IMR-90 (cell line): ENCODE results near the gene SPECC1L. TPM values are rescaled to one million over a fixed set of nuclear protein-coding genes. Genes with fewer than 3 reads are reported as not detected.
A peak's percentile ranks its signal among the peaks of the same experiment; 100 is the strongest.

Experiments used
- ATAC-seq: fragments of 200-7000 bp; cut with Tn5 transposase; 2 replicates; pipeline ENCODE4 v1.9.1; 2020; ENCODE audit warnings: low read depth, mild to moderate bottlenecking, moderate library complexity
- BruUV-seq: library from RNA; stranded (reverse); fragments of 400-500 nt; replicated peaks from 2 replicates; lab custom pipeline; 2021; lab: Mats Ljungman, UMichigan
- CTCF ChIA-PET: fragments of 300-600 bp; formaldehyde crosslinking; extraction: SDS; loops from one replicate; lab custom pipeline; 2021; ENCODE audit warnings: antibody characterized with exemption; lab: Yijun Ruan, JAX
- POLR2A ChIA-PET: fragments of 300-600 bp; sonication (Branson Sonifier 250); formaldehyde crosslinking; loops from one replicate; lab custom pipeline; 2022; ENCODE audit warnings: antibody characterized with exemption; ENCODE audit not compliant: unreplicated experiment; lab: Charles Lee
- DNase-seq: peaks from one replicate; pipeline ENCODE4 v3.0.0; 2013
- H2AFZ ChIP-seq: replicated peaks from 2 replicates; pipeline ENCODE3; 2013; ENCODE audit warnings: low read length, mild to moderate bottlenecking; ENCODE audit not compliant: poor library complexity
- H2AK5ac ChIP-seq: 2 replicates; pipeline ENCODE4 v1.6.1; 2013; ENCODE audit warnings: low read depth, low read length, inconsistent platforms
- H2AK9ac ChIP-seq: replicated peaks from 2 replicates; pipeline ENCODE3; 2013; ENCODE audit warnings: mild to moderate bottlenecking, low read depth, low read length, moderate library complexity; ENCODE audit not compliant: poor library complexity
- H2BK120ac ChIP-seq: 2 replicates; pipeline ENCODE4 v1.6.1; 2013; ENCODE audit warnings: low read depth, low read length, inconsistent platforms
- H2BK15ac ChIP-seq: 3 replicates; pipeline ENCODE4 v1.6.1; 2013; ENCODE audit warnings: low read depth, low read length, inconsistent platforms
- H2BK20ac ChIP-seq: 2 replicates; pipeline ENCODE4 v1.6.1; 2013; ENCODE audit warnings: low read depth, mild to moderate bottlenecking, inconsistent platforms, low read length, moderate library complexity
- H2BK5ac ChIP-seq: 2 replicates; pipeline ENCODE4 v1.6.1; 2013; ENCODE audit warnings: mild to moderate bottlenecking, low read depth, low read length, inconsistent platforms; ENCODE audit not compliant: poor library complexity, severe bottlenecking
- H3K14ac ChIP-seq: replicated peaks from 2 replicates; pipeline ENCODE4 v1.6.1; 2013; ENCODE audit warnings: low read depth, low read length, inconsistent platforms
- H3K18ac ChIP-seq: 2 replicates; pipeline ENCODE4 v1.6.1; 2013; ENCODE audit warnings: low read depth, low read length, control low read depth
- H3K23ac ChIP-seq: 2 replicates; pipeline ENCODE4 v1.6.1; 2013; ENCODE audit warnings: low read depth, low read length, inconsistent platforms
- H3K27ac ChIP-seq: 2 replicates; pipeline ENCODE4 v1.5.1; 2013; ENCODE audit warnings: mild to moderate bottlenecking, control low read depth, low read length; ENCODE audit not compliant: insufficient read depth
- H3K27me3 ChIP-seq: 2 replicates; pipeline ENCODE4 v1.6.1; 2013; ENCODE audit warnings: low read length; ENCODE audit not compliant: control insufficient read depth, insufficient read depth
- H3K36me3 ChIP-seq: 2 replicates; pipeline ENCODE4 v1.6.1; 2013; ENCODE audit warnings: low read length, mixed read lengths; ENCODE audit not compliant: control insufficient read depth, insufficient read depth
- H3K4ac ChIP-seq: 2 replicates; pipeline ENCODE4 v1.6.1; 2013; ENCODE audit warnings: low read depth, low read length, inconsistent platforms
- H3K4me1 ChIP-seq: 2 replicates; pipeline ENCODE4 v1.6.1; 2013; ENCODE audit warnings: low read length, mixed read lengths; ENCODE audit not compliant: control insufficient read depth, insufficient read depth
- H3K4me2 ChIP-seq: 2 replicates; pipeline ENCODE4 v1.6.1; 2013; ENCODE audit warnings: low read depth, mild to moderate bottlenecking, control low read depth, low read length, moderate library complexity
- H3K4me3 ChIP-seq: 2 replicates; pipeline ENCODE4 v1.5.1; 2013; ENCODE audit warnings: low read depth, mild to moderate bottlenecking, control low read depth, low read length, moderate library complexity; ENCODE audit not compliant: insufficient read depth
- H3K56ac ChIP-seq: 2 replicates; pipeline ENCODE4 v1.6.1; 2013; ENCODE audit warnings: low read length, inconsistent platforms; ENCODE audit not compliant: insufficient read depth; ENCODE audit errors: extremely low read depth
- H3K79me1 ChIP-seq, 2 experiments: 2 replicates each; pipeline ENCODE4 v1.6.1; 2013; ENCODE audit warnings: low read length in 2 of 2, inconsistent platforms in 1 of 2, low read depth in 1 of 2
- H3K9ac ChIP-seq: 2 replicates; pipeline ENCODE4 v1.6.1; 2013; ENCODE audit warnings: low read depth, low read length, control low read depth
- H3K9me1 ChIP-seq: 2 replicates; pipeline ENCODE4 v1.6.1; 2013; ENCODE audit warnings: low read length, inconsistent platforms; ENCODE audit not compliant: insufficient read depth
- H3K9me3 ChIP-seq: 2 replicates; pipeline ENCODE4 v1.6.1; 2013; ENCODE audit warnings: low read length; ENCODE audit not compliant: control insufficient read depth, insufficient read depth
- H4K20me1 ChIP-seq: 2 replicates; pipeline ENCODE4 v1.6.1; 2013; ENCODE audit warnings: low read length, inconsistent platforms; ENCODE audit not compliant: insufficient read depth
- H4K5ac ChIP-seq: 2 replicates; pipeline ENCODE4 v1.6.1; 2013; ENCODE audit warnings: mild to moderate bottlenecking, low read depth, low read length, control low read depth
- H4K8ac ChIP-seq, 2 experiments: 2 replicates each; pipeline ENCODE4 v1.6.1; 2013; ENCODE audit warnings: low read depth in 2 of 2, low read length in 2 of 2, control low read depth in 1 of 2, inconsistent platforms in 1 of 2
- H4K91ac ChIP-seq: 2 replicates; pipeline ENCODE4 v1.6.1; 2013; ENCODE audit warnings: low read depth, low read length, inconsistent platforms; ENCODE audit not compliant: insufficient read depth
- MAZ ChIP-seq: IDR thresholded peaks from 2 replicates; pipeline ENCODE4 v1.6.1; 2012; ENCODE audit warnings: low read depth, mild to moderate bottlenecking, low read length, improper control_type of control experiment, moderate library complexity, borderline replicate concordance
- MXI1 ChIP-seq: IDR thresholded peaks from 2 replicates; pipeline ENCODE4 v1.6.1; 2012; ENCODE audit warnings: low read depth, mild to moderate bottlenecking, low read length, moderate library complexity, borderline replicate concordance
- NFE2L2 ChIP-seq: fragments of 150-350 bp; IDR thresholded peaks from 2 replicates; pipeline ENCODE4 v1.6.1; 2016; ENCODE audit warnings: low read depth, mild to moderate bottlenecking, low read length
- POLR2A ChIP-seq: IDR thresholded peaks from 2 replicates; pipeline ENCODE4 v1.6.1; 2012; ENCODE audit warnings: mild to moderate bottlenecking, low read depth, low read length
- RFX5 ChIP-seq: IDR thresholded peaks from 2 replicates; pipeline ENCODE4 v1.8.0; 2012; ENCODE audit warnings: low read depth, mild to moderate bottlenecking, low read length, moderate library complexity
- WGBS, 2 experiments: methylation state at CpG; one replicate each; pipeline versions ENCODE4 v1.1.5 to v1.1.7; 2013; ENCODE audit warnings: missing lambda C conversion rate in 2 of 2; ENCODE audit not compliant: insufficient read length in 1 of 2; ENCODE audit errors: extremely low coverage in 2 of 2; 5-methylcytosine and 5-hydroxymethylcytosine counted together
- dilution Hi-C: fragments of 300-500 bp; cut with HindIII; formaldehyde crosslinking; loops from one replicate; pipeline ENCODE4 v1.14.3; 2018; ENCODE audit warnings: low sequenced_read_pairs; ENCODE audit not compliant: unreplicated experiment
- in situ Hi-C: fragments of 300-500 bp; cut with MboI; formaldehyde crosslinking; loops from 3 replicates; pipeline ENCODE4 v1.14.3; 2019; ENCODE audit warnings: low sequenced_read_pairs, inconsistent platforms, mixed read lengths
- intact Hi-C: fragments of 100-400 bp; cut with micrococcal nuclease; formaldehyde crosslinking; loops from 2 replicates; pipeline ENCODE4 v1.10.0; 2022
- polyA plus RNA-seq, 3 experiments: library from polyadenylated mRNA; depleted of rRNA; stranded (reverse); fragments of >200 nt; gene quantifications; 2 replicates each; pipeline ENCODE4 v1.2.3, GENCODE V29; 2012; ENCODE audit warnings: low replicate concordance in 1 of 3
- total RNA-seq: library from RNA; depleted of rRNA; stranded (reverse); fragments of >200 nt; gene quantifications from 2 replicates; pipeline ENCODE4 v1.2.3, GENCODE V29; 2012
- TF ChIP-seq, protein P1 (sequence below): fragments of 150-350 bp; IDR thresholded peaks from 2 replicates; pipeline ENCODE4 v1.6.1; 2016; ENCODE audit warnings: low read depth, mild to moderate bottlenecking, low read length, moderate library complexity, borderline replicate concordance

Gene SPECC1L
- total and polyA plus RNA-seq, 2 of the 4 experiments (the other 2 are of a cell fraction), result 18.7 to 44.1 TPM

DNA sequence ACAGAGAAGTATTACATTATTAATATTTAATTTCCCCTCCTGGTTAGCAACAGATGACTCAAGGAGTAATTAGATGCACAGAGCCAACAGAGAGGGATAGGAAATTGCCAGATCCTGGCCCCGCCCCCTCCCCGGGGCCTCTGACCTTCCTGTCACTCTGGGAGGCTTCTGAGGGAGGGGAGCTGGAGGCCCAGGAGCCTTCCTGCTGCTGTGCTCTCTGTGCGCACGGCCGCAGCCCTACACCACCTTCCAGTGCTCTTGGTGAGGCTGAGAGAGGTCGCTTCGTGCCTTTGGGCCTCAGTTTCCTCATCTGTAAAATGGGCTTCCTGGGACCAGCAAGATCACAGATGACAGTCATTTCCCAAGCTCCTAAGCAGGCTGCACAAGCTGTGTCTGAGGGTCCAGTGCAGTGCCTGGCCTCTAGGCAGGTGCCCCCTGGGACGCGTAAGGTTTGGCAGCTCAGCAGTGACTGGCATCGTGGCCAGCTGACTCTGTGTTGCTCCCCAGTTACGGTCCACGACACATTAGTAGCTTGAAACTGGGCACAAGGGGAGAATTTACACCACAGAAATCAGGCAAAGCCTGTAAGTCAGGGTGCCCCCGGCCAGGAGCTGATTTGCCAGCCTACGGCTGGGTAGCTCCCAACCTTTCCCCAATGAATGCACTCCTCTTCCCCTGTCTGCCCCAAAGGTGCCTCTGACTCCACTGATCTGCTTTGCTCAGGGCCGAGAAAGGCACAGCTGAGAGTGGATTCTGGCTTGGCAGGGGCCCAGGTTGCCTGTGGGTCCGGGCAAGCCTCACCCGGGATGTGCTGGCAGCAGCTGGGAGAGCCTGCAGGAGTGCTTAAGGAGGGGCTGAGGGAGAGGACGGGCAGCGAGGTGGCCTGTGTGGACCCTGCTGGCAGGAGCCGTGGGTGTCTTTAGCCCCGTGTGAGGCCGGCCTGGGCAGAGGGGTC, 159.1 kb downstream of the SPECC1L start:
- peaks cover 2% of the 10 kb centered on the region; the same call in 1 of the 2 replicates for H3K9me1 ChIP-seq
- no peak overlapping the region for H4K5ac ChIP-seq
- no peak overlapping the region for H3K9ac ChIP-seq
- H2BK20ac ChIP-seq, result no peak overlapping the region
- no peaks in the 10 kb centered on the region; the same call in 1 of the 2 replicates for H4K20me1 ChIP-seq
- no peak overlapping the region for H2BK15ac ChIP-seq
- DNase-seq (peak; percentile 22), ATAC-seq (no peak)
- H3K4ac ChIP-seq, result no peak overlapping the region
- no peak overlapping the region for H3K14ac ChIP-seq
- H2AK5ac ChIP-seq, result no peak overlapping the region
- in situ Hi-C loops (no loop called here), intact Hi-C loops (no loop called here), dilution Hi-C loops (no loop called here)
- ChIA-PET CTCF (no interaction called here), POLR2A (no interaction called here)
- H3K4me1 ChIP-seq, result peaks cover 12% of the 10 kb centered on the region
- BruUV-seq, result no TSS peak
- no peak overlapping the region for H4K8ac ChIP-seq
- no peak overlapping the region for H2AK9ac ChIP-seq
- peak; percentile 93 for TF ChIP-seq RFX5
- TF ChIP-seq, protein P1, sequence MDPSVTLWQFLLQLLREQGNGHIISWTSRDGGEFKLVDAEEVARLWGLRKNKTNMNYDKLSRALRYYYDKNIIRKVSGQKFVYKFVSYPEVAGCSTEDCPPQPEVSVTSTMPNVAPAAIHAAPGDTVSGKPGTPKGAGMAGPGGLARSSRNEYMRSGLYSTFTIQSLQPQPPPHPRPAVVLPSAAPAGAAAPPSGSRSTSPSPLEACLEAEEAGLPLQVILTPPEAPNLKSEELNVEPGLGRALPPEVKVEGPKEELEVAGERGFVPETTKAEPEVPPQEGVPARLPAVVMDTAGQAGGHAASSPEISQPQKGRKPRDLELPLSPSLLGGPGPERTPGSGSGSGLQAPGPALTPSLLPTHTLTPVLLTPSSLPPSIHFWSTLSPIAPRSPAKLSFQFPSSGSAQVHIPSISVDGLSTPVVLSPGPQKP, result no peak
- TF ChIP-seq MXI1, result no peak
- no peak for TF ChIP-seq POLR2A
- TF ChIP-seq NFE2L2, result no peak
- TF ChIP-seq MAZ, result no peak
- no peak overlapping the region for H3K4me2 ChIP-seq
- H3K36me3 ChIP-seq, result no peaks in the 10 kb centered on the region
- no peak overlapping the region for H4K91ac ChIP-seq
- H2BK5ac ChIP-seq, result no peak overlapping the region
- H3K18ac ChIP-seq, result no peak overlapping the region
- H3K4me3 ChIP-seq, result no peak overlapping the region
- H3K27me3 ChIP-seq, result peaks cover 24% of the 10 kb centered on the region
- H2AFZ ChIP-seq, result no peak overlapping the region
- no peaks in the 10 kb centered on the region for H3K9me3 ChIP-seq
- no peak overlapping the region for H2BK120ac ChIP-seq
- WGBS, 2 experiments, result 76% methylated on average over 11 of the region's 22 CpGs; no CpG with 5 or more reads in 1 of the 2 experiments
- no peak overlapping the region for H3K56ac ChIP-seq
- no peak overlapping the region for H3K23ac ChIP-seq
- H3K27ac ChIP-seq, result no peak overlapping the region
- no peaks in the 10 kb centered on the region for H3K79me1 ChIP-seq
